GM19452 (cell line): ENCODE data around the gene NPAS4.
"Not testable (repeated sequence)": the region's sequence is repeated elsewhere in the genome, so short reads cannot be mapped to it uniquely, and the experiment has no call there.

ENCODE experiments used
- ATAC-seq: cut with Tn5 transposase; IDR thresholded peaks from one replicate; pipeline ENCODE4 v1.9.1; 2021; ENCODE audit not compliant: unreplicated experiment

The NPAS4 gene

DNA sequence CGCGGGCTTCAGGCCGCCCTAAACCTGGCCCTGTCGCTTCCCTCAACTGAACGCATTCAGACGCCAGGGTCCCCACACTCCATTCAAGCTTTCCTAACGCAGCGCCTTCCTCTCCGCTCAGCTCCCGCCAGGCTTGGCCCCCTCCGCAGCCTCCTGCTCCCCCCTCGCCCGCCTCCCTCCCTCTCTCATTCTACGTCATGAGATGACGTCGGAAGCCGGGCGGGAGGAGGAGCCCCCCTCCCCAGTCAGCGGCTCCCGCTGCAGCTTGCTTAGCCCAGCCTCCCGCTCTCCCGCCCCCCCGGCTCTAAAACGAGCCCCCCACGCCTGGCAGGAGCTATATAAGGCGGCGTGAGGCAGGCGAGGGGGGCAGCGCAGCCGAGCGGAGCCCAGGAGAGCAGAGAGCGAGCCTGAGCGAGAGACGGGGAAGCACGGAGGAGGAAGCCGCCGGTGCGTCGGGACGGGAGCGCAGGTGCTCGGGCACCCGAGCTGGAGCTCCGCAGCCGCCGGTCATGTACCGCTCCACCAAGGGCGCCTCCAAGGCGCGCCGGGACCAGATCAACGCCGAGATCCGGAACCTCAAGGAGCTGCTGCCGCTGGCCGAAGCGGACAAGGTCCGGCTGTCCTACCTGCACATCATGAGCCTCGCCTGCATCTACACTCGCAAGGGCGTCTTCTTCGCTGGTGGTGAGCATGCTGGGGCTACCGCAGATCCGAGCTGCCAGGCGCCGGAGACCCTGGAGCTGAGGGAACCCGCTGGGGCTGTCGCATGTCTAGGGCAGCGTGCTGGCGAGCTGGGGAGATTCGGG is at the start of gene NPAS4:
Gene NPAS4 (plus strand): TSS at position 365 of the 806 bp plus-strand sequence. CDS start 145 bp downstream, at position 510.
- no peak for ATAC-seq

DNA sequence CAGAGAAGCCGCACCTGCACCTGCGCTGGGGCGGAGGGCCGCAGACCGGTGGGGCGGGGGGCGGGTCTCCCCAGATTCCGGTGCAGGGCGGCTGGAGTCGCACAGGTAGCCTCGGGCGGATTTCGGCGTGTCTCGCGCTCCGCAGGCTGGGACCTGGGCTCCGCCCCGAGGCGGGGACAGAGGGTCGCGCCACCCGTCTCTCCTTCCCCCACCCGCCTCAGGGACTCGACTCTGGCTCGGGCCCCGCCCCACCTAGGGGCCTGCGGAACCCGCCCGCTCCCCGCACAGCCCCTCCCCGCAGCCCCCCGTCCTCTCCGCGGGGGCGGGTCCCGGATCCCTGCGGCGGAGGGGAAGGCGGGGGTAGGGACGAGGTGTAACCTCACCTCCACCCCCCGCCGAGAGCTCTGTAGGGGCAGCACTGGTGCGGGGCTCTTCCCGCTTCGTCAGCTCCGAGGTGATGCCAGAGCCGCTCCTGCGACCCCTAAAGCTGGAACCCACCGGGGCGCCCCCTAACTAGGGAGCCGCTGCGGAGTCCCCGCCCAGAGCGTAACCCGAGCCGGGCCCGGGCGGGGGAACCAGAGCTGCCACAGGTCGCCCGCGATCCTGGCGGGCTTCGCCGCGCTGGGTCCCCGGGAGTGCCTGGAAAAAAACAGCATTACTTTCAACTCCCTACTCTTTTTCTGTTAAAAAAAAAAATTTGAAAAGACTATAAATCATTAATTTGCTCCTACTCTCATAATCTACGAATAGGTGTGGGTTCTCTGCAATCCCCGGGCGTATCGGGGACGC is 49.0 kb upstream of the NPAS4 start, which contains the start of gene SLC29A2:
Gene SLC29A2 (minus strand): TSS at position 134 of the 789 bp plus-strand sequence. CDS start 169 bp downstream, outside the sequence.
- ATAC-seq, result peak; percentile 54

DNA sequence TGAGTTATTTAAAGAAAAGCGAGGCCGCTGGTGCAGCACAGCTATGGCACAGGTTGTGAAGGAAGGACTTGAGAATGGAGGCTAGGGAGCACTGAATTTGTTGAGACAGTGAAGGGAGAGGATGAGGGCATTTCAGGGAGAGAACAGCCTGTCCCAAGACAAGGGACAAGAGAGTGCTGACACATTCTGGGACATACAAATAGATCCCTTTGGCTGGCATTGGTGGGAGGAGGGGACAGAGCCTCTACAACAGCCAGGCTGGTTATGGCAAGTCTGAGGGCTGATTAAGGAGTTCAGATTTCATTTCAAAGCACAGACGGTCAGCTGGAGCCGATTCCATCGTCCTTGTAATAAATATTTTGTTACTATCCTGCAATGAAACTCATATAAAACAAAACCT is 47.6 kb upstream of the NPAS4 start:
- ATAC-seq, result no peak

DNA sequence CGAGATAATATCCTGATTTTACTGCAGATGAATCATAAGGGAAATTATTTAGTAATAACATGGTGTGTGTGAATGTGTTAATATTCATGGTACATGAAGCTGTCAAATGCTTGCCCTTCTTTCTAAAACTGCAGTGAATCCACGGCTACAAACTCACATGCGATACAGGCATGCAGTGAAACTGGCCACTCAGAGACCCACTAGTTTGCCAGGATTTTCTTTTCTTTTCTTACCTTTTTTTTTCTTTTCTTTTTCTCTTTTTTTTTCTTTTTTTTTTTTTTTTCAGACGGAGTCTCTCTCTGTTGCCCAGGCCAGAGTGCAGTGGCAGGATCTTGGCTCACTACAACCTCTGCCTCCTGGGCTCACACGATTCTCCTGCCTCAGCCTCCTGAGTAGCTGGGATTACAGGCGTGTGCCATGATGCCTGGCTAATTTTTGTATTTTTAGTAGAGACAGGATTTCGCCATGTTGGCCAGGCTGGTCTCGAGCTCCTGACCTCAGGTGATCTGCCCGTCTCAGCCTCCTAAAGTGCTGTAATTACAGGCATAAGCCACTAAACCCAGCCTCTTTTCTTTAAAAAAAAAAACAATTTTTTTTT is 47.0 kb upstream of the NPAS4 start:
- ATAC-seq, result not testable (repeated sequence)

DNA sequence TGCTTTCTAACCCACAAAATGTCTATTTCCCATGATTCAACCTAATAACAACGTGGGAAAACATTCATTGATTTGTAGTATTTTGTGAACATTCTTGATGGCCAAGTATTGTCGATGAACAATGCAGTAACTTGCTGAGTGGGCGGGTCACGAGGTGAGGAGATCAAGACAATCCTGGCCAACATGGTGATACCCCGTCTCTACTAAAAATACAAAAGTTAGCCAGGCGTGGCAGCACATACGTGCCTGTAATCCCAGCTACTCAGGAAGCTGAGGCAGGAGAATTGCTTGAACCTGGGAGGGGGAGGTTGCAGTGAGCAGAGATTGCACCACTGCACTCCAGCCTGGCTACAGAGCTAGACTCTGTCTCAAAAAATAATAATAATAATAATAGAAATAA is 40.6 kb upstream of the NPAS4 start:
- ATAC-seq, result not testable (repeated sequence)

DNA sequence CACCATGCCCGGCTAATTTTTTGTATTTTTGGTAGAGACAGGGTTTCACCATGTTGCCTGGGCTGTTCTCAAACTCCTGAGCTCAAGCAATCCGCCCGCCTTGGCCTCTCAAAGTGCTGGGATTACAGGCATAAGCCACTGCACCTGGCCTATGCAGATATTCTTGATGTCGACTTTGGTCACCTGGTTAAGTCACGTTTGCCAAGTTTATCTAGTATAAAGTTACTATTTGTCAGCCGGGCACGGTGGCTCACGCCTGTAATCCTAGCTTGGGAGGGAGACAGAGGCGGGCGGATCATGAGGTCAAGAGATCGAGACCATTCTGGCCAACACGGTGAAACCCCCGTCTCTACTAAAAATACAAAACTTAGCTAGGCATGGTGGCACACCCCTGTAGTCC is 36.5 kb upstream of the NPAS4 start:
- not testable (repeated sequence) for ATAC-seq

DNA sequence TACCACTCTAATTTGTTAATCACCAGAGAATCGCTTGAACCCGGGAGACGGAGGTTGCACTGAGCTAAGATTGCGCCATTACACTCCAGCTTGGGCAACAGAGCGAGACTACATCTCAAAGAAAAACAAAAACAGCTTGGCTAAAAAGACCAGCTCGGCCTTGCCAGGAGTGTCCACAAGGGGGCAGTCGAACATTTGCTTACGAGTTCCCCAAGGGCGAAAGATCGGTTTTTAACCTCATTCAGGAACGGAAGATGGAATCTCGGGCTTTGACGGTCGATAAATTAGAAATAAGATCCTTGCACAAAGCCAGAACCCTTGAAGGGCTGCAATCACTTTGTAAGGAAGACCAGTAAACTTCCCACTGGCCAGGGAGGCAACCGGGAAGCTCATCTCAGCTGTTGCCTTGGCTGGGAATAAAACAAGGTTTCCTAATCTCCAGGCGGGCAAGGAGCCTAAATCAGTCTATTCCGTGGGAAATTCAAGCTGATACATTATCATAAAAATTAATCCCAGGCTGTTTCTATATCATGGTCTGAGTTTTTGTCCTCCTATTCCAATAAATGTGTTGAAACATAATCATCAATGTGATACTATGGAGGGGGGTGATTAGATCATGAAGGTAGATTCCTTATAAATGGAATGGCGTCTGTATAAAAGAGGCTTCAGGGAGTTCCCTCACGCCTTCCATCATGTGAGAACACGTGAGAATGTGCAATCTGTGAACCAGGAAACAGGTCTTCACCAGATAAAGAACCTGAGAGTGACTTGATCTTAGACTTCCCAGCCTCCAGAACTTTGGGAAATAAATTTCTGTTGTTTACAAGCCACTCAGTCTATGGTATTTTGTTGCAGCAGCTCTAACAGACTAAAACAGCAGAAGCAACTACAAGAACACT is 34.4 kb upstream of the NPAS4 start:
- ATAC-seq, result no peak

DNA sequence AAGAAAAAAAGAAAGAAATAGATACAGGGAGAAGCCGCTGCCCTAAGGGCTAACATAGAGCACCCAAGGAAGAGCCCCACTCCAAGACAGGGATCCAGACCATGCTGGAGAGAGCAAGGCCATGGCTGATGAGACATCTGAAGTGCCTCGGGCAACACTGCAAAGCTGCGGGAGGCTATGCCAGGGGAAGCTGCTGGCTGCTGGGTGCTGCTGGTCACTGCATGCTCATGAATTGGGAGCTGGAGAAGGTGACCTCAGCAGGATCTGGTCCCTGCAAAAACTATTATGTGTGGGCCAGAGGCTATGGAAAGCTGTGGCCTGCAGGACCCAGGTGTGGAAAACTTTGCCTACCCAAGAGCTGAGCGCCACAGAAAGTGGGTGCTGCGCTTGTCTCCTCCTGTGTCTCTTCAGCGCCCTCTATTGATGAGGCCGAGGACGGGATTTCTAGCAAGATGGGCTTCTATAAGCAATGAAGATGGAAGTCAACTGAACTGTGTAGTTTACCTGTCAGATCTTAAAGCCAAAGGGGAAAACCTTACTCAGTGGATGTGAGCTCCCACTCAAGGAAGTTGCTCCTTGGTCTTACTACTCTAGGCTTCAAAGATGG is 32.0 kb upstream of the NPAS4 start:
- ATAC-seq, result no peak

DNA sequence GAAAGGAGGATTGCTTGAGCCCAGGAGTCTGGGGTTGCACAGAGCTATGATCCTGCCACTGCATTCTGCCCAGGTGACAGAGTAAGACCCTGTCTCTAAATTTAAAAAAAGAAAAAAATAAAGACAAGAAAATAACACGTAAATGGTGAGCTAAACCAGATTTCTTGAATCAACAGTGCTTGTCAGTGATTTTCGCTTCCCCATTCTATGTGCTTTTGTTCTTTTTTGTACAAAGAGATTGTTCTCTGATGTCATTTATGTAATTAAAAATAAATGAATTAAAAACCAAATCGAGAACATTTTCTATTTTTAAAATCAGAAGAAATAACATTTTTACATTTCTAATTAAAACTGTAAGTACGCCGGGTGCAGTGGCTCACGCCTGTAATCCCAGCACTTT is 29.5 kb upstream of the NPAS4 start:
- ATAC-seq, result no peak

DNA sequence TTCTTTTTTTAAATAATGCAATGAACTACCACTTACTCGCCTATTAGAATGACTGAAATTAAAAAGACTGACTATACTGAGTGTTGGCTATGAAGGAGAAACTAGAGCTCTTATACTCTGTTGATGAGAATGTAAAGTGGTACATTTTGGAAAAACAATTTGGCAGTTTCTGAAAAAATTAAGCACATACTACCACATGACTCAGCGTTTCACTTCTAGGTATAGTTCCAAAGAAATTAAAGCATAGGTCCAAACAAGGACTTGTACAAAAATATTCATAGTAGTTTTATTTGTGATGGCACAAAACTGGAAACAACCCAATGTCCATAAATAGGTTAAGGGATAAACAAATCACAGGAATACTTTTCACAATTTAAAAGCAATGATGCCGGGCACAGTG is 26.9 kb upstream of the NPAS4 start:
- ATAC-seq, result no peak

DNA sequence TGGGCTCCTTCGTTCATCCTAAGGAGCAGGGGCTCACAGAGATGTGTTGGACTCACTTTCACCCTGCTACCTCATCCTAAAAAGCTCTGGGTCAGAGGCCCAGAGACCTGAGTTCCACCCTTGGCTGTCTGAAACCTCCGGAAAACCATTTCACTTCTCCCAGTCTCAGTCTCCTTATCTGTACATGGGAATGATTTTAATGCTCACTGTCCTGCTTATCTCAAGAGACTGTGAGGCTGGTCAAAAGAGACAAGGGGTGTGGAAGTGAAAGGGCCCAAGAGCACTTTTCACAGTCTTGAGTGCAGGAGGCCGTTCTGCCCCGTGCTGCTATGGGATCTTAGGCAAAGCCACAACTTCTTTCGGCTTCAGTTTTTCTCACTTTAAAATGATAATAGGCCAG is 13.2 kb upstream of the NPAS4 start:
- ATAC-seq, result no peak

DNA sequence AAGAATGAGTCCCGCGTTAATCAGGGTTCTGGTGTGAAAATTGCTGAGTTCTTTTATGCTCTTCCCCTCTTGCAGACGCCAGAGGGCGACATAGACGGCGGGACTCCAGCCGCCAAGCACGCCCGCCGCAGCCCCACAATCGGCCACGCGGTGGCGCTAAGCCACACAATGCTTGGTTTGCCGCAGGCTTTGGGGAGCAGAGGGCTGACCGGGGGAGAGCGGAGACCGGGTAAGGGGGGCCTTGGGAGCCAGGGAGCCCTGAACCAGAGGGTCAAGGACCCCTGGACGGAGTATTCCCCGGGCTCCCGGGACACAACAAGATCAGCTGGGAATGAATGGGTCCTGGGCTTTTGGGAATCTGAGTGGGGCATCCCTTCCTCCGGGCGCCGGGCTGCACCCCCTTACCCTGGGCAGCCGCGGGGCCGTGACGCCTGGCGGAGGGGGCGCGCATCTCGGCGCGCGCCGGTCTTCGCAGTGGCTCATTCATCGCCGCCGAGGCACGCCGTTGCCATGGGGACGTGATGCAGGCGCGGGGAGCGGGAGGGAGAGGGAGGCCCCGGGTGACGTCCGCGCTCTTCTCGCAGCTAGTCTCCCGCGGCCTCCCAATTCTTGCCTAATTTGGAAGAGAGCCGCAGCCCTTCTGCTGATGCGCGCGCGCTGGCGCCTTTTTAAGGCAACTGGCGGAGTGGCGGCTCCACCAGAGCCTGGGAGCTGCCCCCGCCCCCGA is 12.2 kb upstream of the NPAS4 start:
- ATAC-seq, result no peak

DNA sequence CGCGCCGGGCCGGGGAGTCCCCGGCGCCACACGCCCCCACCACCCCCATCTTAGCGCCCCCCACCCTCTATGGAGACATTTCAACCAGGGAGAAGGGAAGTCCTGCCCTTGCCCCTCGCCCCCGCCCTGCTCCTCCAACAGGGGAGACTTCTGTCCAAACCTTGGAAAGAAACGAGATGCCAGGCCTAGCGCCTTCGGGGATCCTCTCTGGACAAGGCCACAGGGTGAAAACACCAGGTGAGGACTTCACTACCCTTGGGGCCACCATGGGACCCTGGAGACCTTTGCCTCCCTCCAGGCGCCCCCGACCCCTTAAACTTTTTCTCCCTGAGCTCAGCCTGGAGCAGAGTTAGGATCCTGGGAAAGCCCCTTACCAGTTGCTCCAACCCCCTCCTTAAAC is 11.6 kb upstream of the NPAS4 start:
- ATAC-seq, result no peak

DNA sequence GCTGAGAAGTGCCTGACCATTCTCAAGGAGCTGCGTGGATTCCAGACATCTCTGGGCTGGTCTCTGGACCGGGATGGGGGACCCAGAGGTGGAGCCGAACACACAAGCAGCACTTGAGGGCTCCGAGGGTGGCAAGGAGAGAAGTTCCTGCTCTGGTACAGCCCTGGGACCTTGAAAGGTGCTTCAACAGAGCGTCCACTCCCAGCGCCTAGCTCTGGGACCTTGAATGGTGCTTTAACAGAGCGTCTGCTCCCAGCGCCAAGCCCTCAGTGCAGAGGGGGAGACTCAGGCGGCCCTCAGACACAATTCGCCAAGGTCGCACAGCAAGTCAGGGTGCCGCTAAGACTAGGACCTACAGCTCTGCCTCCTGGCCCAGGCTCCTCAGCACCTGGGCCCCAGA is 10.6 kb upstream of the NPAS4 start:
- no peak for ATAC-seq

DNA sequence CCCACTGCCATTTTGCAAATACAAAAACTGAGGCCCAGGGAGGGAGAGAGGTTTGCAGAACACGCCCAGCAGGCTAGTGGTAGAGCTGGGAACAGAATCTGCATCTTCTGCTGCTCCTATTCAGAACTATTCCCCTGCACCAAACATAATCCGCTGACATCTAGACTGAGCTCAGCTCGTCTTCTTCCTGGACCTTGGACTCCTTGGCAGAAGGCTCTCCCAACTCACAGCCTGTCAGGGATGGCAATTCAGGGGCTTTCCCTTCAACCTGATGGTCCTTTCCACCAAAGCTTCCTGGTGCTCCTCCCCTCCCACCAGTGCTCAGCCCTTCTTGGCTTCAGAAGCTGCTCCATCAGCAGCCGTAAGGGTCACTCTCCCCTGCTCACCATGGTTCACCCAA is 9.5 kb upstream of the NPAS4 start:
- no peak for ATAC-seq

DNA sequence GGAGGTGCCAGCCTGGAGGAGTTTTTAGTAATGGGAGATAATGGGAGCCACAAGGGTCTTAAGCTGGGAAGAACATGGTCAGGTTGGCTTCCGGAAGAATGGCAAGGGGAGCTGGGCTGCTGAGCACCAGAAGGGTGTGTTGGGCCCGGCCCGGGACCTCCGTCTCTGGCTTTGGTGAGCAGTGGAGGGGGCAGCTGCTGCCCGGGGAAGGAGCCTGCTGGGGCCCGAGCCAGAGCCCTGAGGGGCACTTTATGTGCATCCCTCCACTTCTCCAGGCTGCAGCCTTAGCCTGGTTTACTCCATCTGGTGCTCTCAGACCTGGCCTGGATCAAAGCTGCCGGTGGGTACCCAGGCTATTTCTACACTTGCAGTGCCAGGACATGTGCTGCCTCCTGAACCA is 8.7 kb upstream of the NPAS4 start:
- ATAC-seq, result no peak

DNA sequence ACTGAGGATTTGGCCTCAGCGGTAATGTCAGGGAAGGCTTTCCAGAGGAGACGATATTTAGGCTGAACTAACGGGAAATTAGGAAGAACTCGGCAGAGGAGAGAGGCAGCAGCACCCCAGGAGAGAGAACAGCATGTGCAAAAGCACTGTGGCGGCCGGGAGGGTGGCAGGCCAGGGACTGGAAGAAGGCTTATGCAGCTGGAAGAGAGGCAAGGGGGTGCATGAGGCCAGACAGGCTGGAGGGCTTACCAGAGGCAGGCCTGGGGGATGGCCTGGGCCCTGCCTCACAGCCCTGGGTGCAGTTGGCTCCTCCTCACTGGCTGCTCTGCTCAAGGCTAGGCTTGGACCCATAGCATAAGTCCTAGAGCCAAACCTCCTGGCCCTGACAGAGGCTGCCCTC is 7.7 kb upstream of the NPAS4 start:
- ATAC-seq, result no peak

DNA sequence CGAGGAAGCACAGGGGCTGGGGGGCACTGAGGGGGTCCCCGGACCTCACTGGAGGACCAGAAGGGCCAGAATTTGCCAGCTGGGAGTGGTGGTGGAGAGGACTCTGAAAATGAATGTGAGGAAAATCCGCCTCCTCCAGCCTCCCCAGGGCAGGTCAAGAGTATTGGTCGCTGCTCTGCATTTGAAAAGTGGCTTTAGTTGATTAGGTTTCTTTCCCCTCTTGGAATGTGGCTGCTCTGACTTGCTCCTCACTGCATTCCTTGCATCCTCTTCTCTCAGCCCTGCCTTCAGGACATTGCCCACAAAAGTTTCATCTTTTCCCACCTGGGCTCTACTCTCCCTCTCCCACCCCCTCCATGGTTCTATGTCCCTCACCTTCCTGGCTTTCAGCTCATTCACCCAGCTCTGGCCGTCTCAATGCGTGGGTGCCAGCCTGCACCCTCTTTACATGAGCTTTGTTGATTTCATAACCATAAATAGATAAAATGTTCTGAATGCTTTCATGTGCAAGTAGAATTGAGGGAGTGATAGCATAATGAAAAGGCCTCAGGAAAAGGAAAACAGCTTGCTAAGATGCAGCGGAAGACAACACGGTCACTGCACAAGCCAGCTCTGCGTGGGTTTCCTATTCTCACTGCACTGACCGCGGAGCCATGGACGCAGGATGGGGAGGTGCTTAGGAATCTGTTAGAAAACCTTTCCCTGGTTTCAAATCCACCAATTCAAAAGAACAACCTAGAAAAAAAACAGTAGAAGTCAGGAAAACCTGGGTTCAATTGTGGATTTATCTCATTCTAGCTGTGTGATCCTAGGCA is 6.5 kb upstream of the NPAS4 start:
- ATAC-seq, result no peak

DNA sequence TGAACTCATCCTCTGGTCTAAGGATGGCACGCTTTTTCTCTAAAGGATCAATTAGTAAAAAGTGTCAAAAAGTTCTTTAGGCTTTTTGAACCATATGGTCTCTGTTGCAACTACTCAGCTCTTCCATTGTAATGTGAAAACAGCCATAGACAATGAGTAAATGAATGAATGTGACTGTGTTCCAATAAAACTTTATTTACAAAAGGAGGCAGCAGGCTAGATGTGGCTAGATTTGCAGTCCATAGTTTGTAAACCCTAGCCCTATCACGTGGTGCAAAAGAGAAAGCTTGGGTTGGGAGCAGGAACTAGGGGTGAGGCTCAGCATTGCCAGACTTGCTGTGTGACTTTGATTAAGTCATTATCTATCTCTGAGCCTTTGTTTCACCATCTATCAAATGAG is 5.4 kb upstream of the NPAS4 start:
- ATAC-seq, result no peak
